HG03520 (cell line): ENCODE data around the gene SLC25A10.

Experiments used
- ATAC-seq: cut with Tn5 transposase; IDR thresholded peaks from one replicate; pipeline ENCODE4 v1.9.1; 2021; ENCODE audit warnings: mild to moderate bottlenecking, moderate library complexity; ENCODE audit not compliant: unreplicated experiment

Gene SLC25A10

DNA sequence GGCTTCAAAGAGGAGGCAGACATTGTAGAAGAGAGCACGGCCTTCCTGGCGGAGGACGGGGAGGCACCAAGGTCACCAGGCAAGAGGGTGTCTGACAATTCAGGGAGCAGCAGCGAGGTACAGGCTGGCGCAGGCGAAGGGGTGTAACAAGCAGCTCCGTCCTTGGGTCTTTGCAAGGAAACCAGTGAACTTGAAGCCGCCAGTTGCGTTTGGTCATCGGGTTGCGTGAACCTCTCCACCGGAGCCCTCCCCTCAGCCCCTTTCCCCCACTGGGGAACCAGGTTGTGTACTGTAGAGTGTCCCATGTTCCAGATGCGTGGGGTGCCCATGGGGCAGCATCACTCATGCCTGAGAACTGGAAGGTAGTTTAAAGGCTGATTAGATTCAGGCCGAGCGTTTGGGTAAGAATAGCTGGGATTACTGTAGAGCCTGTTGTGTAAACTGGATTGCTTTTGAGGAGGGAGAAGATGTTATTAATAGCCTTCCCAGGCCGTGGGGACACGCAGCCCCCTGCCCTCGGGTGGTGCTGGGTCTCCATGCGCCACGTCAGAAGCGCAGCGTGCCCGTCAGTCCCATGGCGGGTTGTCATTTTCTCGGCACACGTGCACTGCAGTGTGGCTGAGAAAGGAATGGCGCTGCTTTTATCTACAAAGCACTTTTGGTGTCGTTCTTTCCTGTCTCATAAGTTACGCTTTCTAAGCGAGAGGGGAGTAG is 6.4 kb upstream of the SLC25A10 start:
- ATAC-seq: no peak

DNA sequence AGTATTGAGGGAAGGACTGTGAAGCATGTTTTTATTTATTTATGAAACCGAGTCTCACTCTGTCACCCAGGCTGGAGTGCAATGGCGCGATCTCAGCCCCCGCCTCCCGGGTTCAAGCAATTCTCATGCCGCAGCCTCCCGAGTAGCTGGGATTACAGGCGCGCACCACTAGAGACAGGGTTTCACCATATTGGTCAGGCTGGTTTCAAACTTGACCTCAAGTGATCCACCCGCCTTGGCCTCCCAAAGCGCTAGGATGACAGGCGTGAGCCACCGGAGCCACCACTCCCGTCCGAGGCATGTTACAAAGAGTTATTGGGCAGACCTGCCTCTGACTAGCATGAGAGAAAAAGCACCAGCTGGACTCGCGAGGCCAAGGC is 5.9 kb upstream of the SLC25A10 start:
- no peak for ATAC-seq

DNA sequence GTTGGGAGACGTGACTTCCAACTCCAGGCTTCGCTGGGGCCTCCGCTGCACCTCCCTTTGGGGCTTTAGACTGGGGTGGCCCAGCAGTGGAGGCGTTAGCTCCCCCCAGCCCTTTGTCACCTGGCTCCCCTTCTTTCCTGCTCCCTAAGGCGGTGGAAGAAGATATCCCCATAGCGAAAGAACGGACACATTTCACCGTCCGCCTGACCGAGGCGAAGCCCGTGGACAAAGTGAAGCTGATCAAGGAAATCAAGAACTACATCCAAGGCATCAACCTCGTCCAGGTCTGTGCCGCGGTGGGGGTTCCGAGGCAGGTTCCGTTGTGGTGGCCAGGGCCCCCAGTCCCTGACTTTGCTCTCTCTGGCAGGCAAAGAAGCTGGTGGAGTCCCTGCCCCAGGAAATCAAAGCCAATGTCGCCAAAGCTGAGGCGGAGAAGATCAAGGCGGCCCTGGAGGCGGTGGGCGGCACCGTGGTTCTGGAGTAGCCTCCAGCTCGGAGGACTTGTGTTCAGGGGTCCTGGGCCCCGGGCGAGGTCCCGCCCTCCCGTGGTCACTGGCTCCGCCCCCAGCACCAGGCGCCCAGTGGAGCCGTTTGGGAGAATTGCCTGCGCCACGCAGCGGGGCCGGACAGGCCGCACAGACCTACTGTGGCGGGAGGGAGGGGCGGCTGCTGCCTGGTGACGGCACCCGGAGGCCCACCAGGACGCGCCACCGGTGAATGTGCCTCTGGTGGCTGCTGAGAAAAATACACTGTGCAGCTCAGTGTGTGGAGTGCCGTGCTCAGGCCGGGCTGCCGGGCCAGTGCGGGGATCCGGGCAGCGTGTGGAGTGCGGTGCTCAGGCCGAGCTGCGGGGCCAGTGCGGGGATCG is 5.1 kb upstream of the SLC25A10 start:
- ATAC-seq: no peak

DNA sequence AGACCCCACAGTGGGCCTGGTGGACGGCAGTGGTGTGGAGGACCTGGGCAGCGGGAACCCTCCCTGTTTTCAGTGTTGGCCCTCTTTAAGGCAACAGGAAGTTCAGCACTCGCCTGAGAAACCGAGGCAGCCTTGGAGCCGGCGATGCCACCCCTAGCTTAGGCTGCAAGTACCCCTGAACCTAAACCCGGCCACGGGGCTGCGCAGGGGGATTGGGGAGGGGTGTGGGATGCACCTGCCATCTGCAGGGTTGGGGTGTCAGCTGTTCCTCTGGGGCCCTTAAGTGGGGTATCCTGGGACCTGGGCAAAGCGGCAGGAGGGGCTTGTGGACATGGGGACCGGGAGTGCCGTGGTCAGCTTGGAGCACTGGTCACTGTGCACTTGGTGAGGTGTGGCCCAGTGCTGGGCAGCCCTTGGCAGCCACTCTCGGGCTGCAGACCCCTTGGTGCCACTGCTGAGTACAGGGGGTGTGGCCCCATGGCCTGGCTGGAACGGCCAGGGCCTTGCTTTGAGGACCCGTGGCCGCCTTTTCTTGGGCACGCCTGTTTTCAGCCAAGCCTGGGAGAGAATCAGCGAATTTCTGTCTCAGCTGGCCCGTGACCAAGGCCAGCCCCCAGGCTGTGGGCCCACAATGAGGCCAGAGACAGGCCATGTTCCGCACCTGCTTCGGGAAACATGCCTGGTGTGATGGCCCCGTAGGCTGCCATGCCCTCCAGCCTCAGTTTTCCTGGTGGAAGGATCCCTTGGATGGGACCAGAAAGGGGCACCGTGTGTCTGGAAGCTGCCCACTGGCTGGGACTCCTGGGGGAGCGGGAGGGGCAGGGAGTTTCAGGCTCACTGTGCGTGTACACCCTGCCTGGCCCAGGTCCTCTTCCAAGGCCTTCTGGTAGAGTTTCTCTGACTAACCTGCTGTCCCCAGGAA is 4.1 kb upstream of the SLC25A10 start:
- no peak for ATAC-seq

DNA sequence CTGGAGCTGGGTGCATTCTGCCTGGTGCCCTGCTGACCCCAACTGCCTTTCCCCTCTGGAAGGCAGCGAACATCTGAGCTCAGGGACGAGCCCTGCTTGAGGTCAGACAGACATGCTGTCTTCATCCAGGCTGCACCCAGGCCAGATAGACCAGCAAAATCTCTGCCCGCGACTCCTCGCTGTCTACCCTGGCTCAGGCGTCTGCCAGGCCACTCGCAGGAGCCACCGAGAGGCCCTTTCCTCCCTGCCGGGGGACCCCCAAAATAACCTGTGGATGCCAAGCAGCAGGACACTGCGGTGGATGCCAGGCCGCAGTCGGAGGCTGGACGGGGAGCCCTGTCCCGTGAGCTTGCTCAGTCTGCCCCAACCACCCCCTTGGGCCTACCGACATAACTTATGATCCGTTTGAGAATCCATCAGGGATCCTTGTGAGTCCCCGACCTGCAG is 3.3 kb upstream of the SLC25A10 start:
- no peak for ATAC-seq

DNA sequence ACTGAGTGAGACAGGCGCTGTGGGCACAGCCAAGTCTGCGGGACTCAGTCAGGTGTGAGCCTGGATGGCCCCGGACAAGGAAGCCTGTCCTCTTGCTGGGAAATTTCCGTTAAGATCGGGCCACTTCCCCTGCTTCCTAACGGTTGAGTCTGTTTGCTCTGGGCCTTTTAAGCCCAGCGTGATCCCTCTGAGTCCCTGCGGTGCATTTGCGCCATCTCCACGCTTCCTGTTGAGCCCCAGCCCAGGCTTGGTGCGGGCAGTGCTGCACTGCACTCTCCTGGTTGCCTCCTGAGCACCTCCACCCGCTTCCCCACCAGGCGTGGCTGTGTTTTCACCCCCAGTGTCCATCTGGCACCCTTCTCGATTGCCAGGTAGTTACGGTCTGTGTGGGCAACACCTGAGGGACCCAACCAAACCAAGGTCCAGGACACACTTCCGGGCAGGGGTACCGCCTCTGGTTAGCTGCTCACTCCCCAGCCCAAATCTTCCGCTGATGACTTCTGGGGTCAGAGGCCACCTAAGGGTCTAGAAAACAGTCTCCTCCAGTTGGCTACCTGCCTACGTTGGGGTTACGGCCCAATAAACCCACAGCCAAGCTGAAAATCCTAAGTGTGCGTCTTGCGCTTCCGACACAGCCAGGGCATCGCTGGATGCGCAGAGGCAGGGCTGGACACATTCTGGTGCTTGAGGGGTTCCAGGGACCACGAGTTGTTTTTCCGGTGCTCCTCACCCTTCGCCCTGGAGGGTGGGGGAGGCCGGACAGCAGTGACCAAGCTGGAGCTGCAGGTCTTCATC is 1.4 kb upstream of the SLC25A10 start:
- ATAC-seq: no peak

DNA sequence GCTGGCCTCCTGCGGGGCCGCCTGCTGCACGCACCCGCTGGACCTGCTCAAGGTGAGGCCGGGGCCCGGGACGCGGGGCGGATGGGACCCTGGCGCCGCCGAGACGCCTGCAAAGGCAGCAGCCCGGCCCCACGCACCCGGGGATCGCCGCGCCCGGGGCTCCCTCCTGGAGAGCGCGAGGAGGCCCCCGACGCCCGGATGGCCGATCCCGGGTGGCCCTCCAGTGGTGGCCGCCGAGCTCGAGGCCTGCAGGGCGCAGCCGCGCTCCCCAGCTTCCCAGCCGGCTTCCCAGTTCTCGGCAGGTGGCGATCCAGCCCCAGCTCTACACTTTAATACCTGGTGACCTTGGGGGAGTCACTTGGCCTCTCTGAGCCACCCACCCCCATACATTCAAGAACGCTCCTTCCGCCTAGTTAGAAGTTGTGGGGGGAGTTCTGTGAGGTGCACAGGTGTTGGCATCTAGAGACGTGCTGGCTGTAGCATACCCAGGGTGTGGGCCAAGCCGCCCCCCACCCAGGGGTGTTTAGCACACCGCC is 452 bp downstream of the SLC25A10 start:
- ATAC-seq: no peak

DNA sequence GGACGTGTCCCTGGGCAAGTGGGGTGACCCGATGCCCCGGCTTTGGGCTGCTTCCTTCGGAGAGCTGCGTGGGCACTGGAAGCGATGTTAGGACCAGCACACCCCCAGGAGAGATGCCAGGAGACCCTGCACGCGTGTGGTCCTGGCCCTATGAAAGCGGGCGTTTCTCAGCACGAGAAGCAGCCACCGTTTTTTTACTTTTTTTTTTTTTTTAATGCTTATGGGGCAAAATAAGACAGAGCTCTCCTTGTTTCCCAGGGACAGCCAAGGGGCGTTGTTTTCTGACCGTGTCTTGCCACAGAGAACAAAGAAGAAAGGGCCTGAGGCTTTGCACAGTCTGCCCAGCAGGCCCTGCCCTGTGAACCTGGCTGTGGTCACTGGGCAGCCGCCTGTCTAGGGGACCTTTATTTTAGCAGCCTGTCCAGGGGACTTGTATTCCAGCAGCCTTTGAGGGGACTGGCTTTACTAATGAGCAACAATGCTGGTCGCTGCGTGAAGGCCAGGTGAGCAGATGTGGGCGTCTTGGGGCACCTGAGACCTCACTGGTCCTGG is 996 bp downstream of the SLC25A10 start:
- no peak for ATAC-seq

DNA sequence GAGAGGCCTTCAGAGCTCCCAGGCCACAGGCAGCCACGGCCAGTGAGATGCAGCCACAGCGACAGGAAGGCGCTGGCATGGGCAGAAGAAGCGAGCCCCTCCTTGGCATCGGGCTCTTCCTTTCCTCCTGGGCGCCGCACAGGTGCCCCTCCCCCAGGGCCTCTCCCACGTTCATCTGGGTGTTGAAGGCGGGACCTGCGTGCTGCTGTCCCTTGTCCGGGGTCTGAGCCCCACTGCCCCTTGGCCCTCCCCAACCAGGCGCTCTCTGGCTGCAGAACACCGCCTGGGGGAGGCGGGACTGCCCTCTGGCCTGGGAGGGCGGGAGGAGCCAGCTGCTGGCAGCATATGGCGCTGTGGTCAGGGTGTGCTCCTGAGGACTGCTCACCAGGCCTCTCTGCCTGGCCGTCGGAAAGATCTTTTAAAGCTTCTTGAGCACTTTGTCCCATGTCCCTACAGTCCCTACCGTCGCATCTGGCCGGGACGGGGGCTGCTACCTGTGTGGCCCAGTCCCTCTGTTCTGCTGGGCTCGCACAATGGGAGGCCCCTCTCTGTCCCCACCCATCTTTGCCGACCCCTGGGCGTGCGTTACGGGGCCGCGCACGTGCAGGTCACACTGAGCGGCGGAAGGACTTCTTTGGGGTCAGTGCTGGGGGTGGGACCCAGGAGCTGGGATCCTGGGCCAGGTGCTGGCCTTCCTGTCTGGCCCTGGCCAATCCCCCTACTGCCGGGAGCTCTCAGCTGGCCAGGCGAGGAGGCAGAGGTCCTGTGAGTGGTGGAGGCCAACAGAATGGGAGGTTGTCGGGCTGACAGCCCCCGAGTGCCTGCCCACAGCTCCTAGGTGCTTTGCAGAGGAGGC is 1.7 kb downstream of the SLC25A10 start:
- no peak for ATAC-seq

DNA sequence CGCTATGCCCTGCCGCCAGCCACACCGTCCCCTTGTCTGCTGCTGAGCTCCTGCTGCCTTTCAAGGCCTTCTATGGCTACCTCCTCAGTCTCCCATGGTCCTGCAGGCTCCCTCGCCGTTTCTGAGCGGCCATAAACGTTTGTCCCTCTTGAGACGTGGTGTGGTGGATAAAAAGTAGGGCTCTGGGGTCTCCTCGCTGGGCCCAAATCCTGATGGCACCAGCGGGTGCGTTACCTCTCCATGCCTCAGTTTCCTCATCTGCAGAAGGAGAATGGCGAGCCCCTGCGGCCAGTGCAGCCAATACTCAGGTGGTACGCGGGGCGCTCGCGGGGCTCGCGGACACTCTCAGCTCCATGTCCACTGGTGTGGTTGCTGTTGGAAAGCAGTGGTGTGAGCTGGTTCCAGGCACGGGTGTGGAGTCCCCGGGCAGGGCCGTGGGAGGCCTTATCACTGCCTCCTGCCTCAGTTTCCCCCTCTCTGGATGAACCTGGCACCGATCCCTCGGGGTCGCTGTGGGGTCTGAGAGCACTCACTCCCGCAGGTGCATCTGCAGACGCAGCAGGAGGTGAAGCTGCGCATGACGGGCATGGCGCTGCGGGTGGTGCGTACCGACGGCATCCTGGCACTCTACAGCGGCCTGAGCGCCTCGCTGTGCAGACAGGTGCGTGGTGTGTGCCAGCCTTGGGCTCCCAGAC is 2.5 kb downstream of the SLC25A10 start:
- ATAC-seq: no peak

DNA sequence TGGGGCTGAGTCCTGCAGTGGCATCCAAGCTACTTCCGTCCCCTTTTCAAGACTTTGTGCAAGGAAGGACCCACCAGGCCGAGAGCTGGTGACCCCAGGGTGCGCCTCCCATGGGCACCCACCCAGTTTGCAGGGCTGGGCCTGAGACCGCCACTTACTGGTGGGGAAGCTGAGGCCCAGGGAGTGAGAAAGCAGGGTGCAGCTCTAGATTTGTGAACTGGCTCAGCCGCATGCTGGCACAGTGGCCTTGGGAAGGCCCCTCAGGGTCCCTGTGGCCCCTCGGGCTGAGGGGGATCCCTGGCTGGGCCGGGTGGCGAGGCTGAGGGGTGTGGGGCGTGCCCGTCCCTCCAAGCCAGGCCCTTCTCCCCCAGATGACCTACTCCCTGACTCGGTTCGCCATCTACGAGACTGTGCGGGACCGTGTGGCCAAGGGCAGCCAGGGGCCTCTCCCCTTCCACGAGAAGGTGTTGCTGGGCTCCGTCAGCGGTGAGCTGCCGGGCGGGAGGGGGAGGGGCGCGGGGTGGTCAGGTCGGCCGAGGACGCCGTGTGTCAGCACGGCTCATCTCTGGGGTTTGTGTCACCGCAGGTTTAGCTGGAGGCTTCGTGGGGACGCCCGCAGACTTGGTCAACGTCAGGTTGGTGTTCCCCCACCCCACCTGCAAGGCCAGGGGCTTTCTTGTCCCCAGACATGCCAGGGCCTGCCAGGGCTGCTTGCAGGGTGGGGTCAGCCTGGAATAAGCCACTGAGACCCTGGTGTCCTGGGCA is 3.2 kb downstream of the SLC25A10 start:
- no peak for ATAC-seq

DNA sequence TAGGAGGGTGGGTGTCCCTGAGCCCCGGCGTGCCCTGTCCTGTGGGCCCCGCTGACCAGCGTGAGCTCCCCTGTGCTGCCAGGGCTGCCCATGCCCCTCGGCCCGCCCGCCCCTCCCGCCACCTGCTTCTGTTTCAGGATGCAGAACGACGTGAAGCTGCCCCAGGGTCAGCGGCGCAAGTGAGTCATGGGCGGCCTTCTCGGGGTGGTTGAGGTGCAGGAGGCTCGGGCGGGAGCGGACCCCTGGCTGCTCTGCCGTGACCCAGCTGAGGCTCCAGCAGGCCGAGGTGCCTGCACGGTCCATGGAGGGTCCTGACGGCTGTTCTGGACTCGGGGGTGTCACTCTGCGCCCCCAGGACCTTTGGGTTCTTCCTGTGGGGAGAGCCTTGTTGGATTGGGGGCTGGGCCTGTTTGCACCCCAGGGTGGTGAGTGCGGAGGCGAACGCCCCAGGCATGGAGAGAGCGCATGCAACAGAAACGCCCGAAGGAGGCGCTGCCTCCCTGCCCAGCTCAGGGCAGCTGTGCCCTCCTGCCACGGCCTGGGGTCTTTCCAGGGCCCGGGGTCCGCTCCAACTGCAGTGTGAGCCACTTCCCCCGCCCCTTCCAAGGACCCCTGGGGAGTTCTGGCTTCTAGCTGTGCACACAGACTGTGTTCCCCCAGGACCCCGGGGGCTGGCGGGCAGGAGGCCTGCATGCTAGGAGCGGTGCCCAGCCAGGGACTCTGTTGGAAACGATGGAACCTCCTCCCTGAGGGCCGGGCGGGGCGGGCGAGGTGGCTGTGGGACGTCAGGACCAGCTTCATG is 4.0 kb downstream of the SLC25A10 start:
- ATAC-seq: no peak

DNA sequence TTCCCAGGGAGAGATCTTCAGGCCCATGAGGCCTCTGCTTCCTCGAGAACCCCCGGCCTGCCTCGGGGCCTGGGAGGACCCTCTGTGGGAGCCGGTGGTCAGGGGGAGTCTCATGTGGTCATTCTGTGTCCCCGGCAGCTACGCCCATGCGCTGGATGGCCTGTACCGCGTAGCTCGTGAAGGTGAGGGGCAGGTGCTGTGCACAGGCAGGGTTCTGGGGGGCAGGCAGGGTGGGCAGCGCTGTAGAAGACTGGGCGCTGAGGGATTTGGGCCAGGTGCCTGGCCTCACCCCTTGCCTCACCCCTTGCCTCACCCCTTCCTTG is 4.6 kb downstream of the SLC25A10 start:
- no peak for ATAC-seq

DNA sequence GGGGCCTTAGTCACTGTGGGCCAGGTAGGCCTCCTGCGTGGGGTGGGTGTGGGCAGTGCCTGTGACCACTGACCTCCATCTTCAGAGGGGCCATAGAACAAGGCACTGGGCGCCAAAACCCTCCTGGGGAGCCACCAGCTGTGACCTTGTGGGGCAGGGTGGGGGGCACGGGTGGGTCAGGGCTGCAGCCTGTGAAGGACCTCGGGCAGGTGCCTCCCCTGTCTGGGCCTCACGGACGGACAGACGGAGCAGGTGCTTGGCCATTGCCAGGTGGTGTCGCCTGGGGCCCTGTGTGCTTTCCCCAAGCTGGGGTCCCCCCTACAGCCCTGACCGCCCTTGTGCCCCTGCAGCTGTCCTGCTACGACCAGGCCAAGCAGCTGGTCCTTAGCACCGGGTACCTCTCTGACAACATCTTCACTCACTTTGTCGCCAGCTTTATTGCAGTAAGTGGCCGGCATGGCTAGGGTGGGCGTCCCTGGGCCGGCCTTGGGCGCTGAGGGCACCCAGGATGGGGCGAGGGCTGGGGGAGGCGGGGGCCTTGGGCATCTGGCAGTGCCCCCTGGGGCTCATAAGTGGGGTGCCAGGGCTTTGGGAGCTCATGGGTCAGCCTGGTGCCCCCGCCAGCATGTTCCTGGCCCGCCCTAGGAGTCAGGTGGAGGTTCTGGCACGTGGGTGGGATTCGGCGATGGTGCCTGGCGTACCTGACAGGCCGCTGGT is 5.1 kb downstream of the SLC25A10 start:
- ATAC-seq: no peak

DNA sequence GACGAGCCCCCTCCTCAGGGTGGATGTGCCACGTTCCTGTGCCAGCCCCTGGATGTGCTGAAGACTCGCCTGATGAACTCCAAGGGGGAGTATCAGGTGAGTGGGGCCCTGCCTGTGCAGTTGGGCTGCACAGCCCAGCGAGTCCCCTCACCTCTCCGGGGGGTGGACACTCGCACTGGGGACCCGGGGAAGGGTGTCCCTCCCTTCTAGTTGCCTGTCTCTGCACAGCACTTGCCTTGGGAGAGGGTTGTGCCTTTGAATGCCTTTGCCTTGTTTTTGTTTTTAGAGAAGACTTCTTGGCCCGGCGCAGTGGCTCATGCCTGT is 5.6 kb downstream of the SLC25A10 start:
- no peak for ATAC-seq
